ENCODE data around the gene ERBB4.

DNA sequence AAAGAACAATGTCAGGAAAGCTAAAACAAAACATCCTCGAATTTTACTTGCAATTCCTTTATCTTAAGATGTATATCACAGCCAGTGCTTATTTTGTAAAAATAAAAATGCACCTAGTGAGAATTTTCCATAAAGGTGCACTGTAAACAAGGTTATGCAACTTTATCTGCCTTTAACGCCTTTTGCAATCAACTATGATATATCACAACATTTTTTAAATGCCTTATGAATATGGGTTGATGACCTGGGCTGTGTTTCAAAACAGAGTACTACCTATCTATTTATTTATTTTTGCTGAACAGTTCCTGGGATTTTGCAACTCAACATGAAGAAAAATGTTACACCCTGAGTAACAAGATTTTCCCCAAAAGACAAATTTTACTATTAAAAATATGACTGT lies 1112.4 kb downstream of the ERBB4 start:
- TF ChIP-seq, protein P1, sequence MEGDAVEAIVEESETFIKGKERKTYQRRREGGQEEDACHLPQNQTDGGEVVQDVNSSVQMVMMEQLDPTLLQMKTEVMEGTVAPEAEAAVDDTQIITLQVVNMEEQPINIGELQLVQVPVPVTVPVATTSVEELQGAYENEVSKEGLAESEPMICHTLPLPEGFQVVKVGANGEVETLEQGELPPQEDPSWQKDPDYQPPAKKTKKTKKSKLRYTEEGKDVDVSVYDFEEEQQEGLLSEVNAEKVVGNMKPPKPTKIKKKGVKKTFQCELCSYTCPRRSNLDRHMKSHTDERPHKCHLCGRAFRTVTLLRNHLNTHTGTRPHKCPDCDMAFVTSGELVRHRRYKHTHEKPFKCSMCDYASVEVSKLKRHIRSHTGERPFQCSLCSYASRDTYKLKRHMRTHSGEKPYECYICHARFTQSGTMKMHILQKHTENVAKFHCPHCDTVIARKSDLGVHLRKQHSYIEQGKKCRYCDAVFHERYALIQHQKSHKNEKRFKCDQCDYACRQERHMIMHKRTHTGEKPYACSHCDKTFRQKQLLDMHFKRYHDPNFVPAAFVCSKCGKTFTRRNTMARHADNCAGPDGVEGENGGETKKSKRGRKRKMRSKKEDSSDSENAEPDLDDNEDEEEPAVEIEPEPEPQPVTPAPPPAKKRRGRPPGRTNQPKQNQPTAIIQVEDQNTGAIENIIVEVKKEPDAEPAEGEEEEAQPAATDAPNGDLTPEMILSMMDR (IDR thresholded peaks at IDR 0.05; ENCODE audit: low read depth, low read length, poor library complexity, severe bottlenecking) = no peak
- TF ChIP-seq EZH2phosphoT487 (IDR thresholded peaks at IDR 0.05; ENCODE audit: borderline replicate concordance, low read length) = no peak

Data from DOHH2 (cell line).